A549 (cell line): Measurements from ENCODE around the gene IGFALS. TPM values are rescaled to one million over a fixed set of nuclear protein-coding genes. Genes with fewer than 3 reads are reported as not detected.

ENCODE experiments used
- ATAC-seq, 2 experiments: fragments of 200-7000 bp in 1 of 2; fragments of >200 bp in 1 of 2; cut with Nextera tagmentation in 1 of 2; cut with Tn5 transposase in 1 of 2; 3 replicates each; pipeline versions ENCODE4 v1.8.0 to v1.9.1; 2018 to 2020; ENCODE audit warnings: mild to moderate bottlenecking in 1 of 2, moderate library complexity in 1 of 2
- CTCF ChIA-PET: fragments of 300-600 bp; sonication (Branson Sonifier 250); formaldehyde crosslinking; extraction: SDS; loops from one replicate; lab custom pipeline; 2021; ENCODE audit warnings: antibody characterized with exemption, inconsistent platforms; lab: Yijun Ruan, JAX
- POLR2A ChIA-PET: fragments of 350-600 bp; formaldehyde crosslinking; extraction: SDS; loops from one replicate; lab custom pipeline; 2021; ENCODE audit warnings: antibody characterized with exemption, inconsistent platforms; lab: Yijun Ruan, JAX
- DNase-seq, 2 experiments: peaks; one replicate each; pipeline versions ENCODE4 v3.0.0 to v3.0.0-alpha.2; 2011 to 2016; ENCODE audit warnings: low read depth in 1 of 2, low spot score in 1 of 2
- FAIRE-seq: peaks from 2 replicates; lab custom pipeline; 2011; peaks lifted over from hg19 to GRCh38; lab: Jason Lieb, UNC
- H3K27ac ChIP-seq, 2 experiments: fragments of >200 bp; sonication (Bioruptor Twin); formaldehyde crosslinking; 3 replicates each; pipeline ENCODE4 v1.5.1; 2016 to 2017
- H3K4me1 ChIP-seq: fragments of >200 bp; sonication (Bioruptor Twin); formaldehyde crosslinking; 3 replicates; pipeline ENCODE4 v1.6.1; 2016
- H3K4me2 ChIP-seq: fragments of >200 bp; sonication (Bioruptor Twin); formaldehyde crosslinking; 3 replicates; pipeline ENCODE4 v1.6.1; 2016
- H3K4me3 ChIP-seq: fragments of >200 bp; sonication (Bioruptor Twin); formaldehyde crosslinking; 3 replicates; pipeline ENCODE4 v1.5.1; 2016
- H3K9me3 ChIP-seq: fragments of >200 bp; sonication (Bioruptor Twin); formaldehyde crosslinking; 3 replicates; pipeline ENCODE4 v1.6.1; 2016
- BCL3 ChIP-seq: fragments of >200 bp; sonication (Bioruptor Twin); formaldehyde crosslinking; IDR thresholded peaks from 3 replicates; pipeline ENCODE4 v1.6.1; 2016
- CHD4 ChIP-seq: fragments of 200-600 bp; sonication (generic); IDR thresholded peaks from 2 replicates; pipeline ENCODE4 v1.6.1; 2016; ENCODE audit warnings: antibody characterized with exemption, mild to moderate bottlenecking, borderline replicate concordance
- ELK1 ChIP-seq: fragments of 150-350 bp; IDR thresholded peaks from 2 replicates; pipeline ENCODE4 v1.6.1; 2014; ENCODE audit warnings: low read depth, mild to moderate bottlenecking, low read length
- EP300 ChIP-seq, 2 experiments: fragments of >200 bp; sonication (Bioruptor Twin); formaldehyde crosslinking; IDR thresholded peaks; 2 replicates in 1 of 2; 3 replicates in 1 of 2; pipeline ENCODE4 v1.6.1; 2016 to 2017
- ESRRA ChIP-seq: fragments of 150-350 bp; IDR thresholded peaks from 2 replicates; pipeline ENCODE4 v1.6.1; 2014; ENCODE audit warnings: mild to moderate bottlenecking, low read length, borderline replicate concordance
- FOSB ChIP-seq: fragments of 250-450 bp; sonication (Bioruptor Pico); IDR thresholded peaks from 2 replicates; pipeline ENCODE4 v1.5.0; 2020; ENCODE audit warnings: mild to moderate bottlenecking, moderate library complexity
- FOSL2 ChIP-seq, 2 experiments: fragments of 450-650 bp in 1 of 2; fragments of >200 bp in 1 of 2; sonication (Bioruptor Twin) in 1 of 2; formaldehyde crosslinking; IDR thresholded peaks; 2 replicates each; pipeline versions ENCODE4 v1.5.0 to v1.6.1; 2016 to 2020; ENCODE audit warnings: mild to moderate bottlenecking in 1 of 2, moderate library complexity in 1 of 2
- FOXS1 ChIP-seq: fragments of 250-450 bp; sonication (Bioruptor Pico); IDR thresholded peaks from 2 replicates; pipeline ENCODE4 v1.5.0; 2020; ENCODE audit warnings: mild to moderate bottlenecking, moderate library complexity
- GATA3 ChIP-seq: IDR thresholded peaks from 2 replicates; pipeline ENCODE4 v1.6.1; 2012; ENCODE audit warnings: borderline replicate concordance
- HES2 ChIP-seq: fragments of >200 bp; sonication (Bioruptor Twin); formaldehyde crosslinking; IDR thresholded peaks from 2 replicates; pipeline ENCODE4 v1.6.1; 2016
- HEYL ChIP-seq: fragments of 250-450 bp; sonication (Bioruptor Pico); IDR thresholded peaks from 2 replicates; pipeline ENCODE4 v1.8.0; 2021; ENCODE audit warnings: mild to moderate bottlenecking, moderate library complexity
- HOXB13 ChIP-seq: fragments of 250-450 bp; sonication (Bioruptor Pico); IDR thresholded peaks from 2 replicates; pipeline ENCODE4 v1.5.0; 2020; ENCODE audit warnings: low read depth, mild to moderate bottlenecking, moderate library complexity
- HOXB5 ChIP-seq: fragments of 250-450 bp; sonication (Bioruptor Pico); IDR thresholded peaks from 2 replicates; pipeline ENCODE4 v1.5.0; 2020; ENCODE audit warnings: mild to moderate bottlenecking, moderate library complexity
- JUN ChIP-seq, 2 experiments: fragments of >200 bp; sonication (Bioruptor Twin); formaldehyde crosslinking; IDR thresholded peaks; 2 replicates in 1 of 2; 3 replicates in 1 of 2; pipeline ENCODE4 v1.6.1; 2016 to 2017
- JUNB ChIP-seq: fragments of >200 bp; sonication (Bioruptor Twin); formaldehyde crosslinking; IDR thresholded peaks from 2 replicates; pipeline ENCODE4 v1.6.1; 2016
- KDM5A ChIP-seq: fragments of 200-600 bp; sonication (generic); IDR thresholded peaks from 2 replicates; pipeline ENCODE4 v1.6.1; 2016; ENCODE audit warnings: antibody characterized with exemption, mild to moderate bottlenecking
- MYC ChIP-seq: IDR thresholded peaks from 2 replicates; pipeline ENCODE4 v1.6.1; 2012; ENCODE audit warnings: mild to moderate bottlenecking, inconsistent platforms, low read length, improper control_type of control experiment, borderline replicate concordance
- NPAS2 ChIP-seq: fragments of 250-450 bp; sonication (Bioruptor Pico); IDR thresholded peaks from 2 replicates; pipeline ENCODE4 v1.8.0; 2022; ENCODE audit warnings: mild to moderate bottlenecking, moderate library complexity, borderline replicate concordance
- PBX3 ChIP-seq: IDR thresholded peaks from 2 replicates; pipeline ENCODE4 v1.6.1; 2012
- PHF8 ChIP-seq: fragments of 200-600 bp; sonication (generic); IDR thresholded peaks from 2 replicates; pipeline ENCODE4 v1.6.1; 2016; ENCODE audit warnings: low read depth, mild to moderate bottlenecking, antibody characterized with exemption, moderate library complexity, borderline replicate concordance
- POLR2A ChIP-seq: IDR thresholded peaks from 2 replicates; pipeline ENCODE4 v1.6.1; 2012; ENCODE audit warnings: mild to moderate bottlenecking, low read length
- RAD21 ChIP-seq, 2 experiments: fragments of >200 bp in 1 of 2; sonication (Bioruptor Twin) in 1 of 2; formaldehyde crosslinking in 1 of 2; IDR thresholded peaks in 1 of 2; conservative IDR thresholded peaks in 1 of 2; 2 replicates in 1 of 2; 3 replicates in 1 of 2; pipeline ENCODE4 v1.6.1; 2012 to 2018; ENCODE audit warnings: inconsistent platforms in 1 of 2
- RFX5 ChIP-seq: fragments of 450-650 bp; IDR thresholded peaks from 2 replicates; pipeline ENCODE4 v1.7.1; 2014; ENCODE audit warnings: antibody characterized with exemption, mild to moderate bottlenecking, moderate library complexity
- SMC3 ChIP-seq: fragments of >200 bp; sonication (Bioruptor Twin); formaldehyde crosslinking; IDR thresholded peaks from 3 replicates; pipeline ENCODE4 v1.6.1; 2018; ENCODE audit warnings: inconsistent platforms
- TP53 ChIP-seq: fragments of 250-450 bp; sonication (Bioruptor Pico); IDR thresholded peaks from 2 replicates; pipeline ENCODE4 v1.5.0; 2021; ENCODE audit warnings: mild to moderate bottlenecking, moderate library complexity
- ZFP36 ChIP-seq: fragments of 450-650 bp; IDR thresholded peaks from 2 replicates; pipeline ENCODE4 v1.6.1; 2014; ENCODE audit warnings: borderline replicate concordance; ENCODE audit not compliant: partially characterized antibody
- ZNF302 ChIP-seq: fragments of 250-450 bp; sonication (Bioruptor Pico); IDR thresholded peaks from 2 replicates; pipeline ENCODE4 v1.9.0; 2021; ENCODE audit warnings: inconsistent platforms, mild to moderate bottlenecking, moderate library complexity
- WGBS: methylation state at CpG from one replicate; pipeline ENCODE4 v1.1.6; 2017; ENCODE audit errors: missing lambda C conversion rate; 5-methylcytosine and 5-hydroxymethylcytosine counted together
- polyA plus RNA-seq, 4 experiments: library from polyadenylated mRNA; depleted of rRNA in 3 of 4; stranded (reverse); fragments of >200 nt; fragmentation: RNase III in 1 of 4; extraction: RNeasy Plus Mini Kit Qiagen cat#74134 plus additional on column Dnase treatment in 1 of 4; gene quantifications; 2 replicates in 3 of 4; 3 replicates in 1 of 4; pipeline ENCODE4 v1.2.3, GENCODE V29; 2011 to 2017

IGFALS gene
- polyA plus RNA-seq, 2 of the 4 experiments (the other 2 are of a cell fraction): 0.08 TPM; not detected in 1

GRCh38 chr16:1772908-1773702 is 20.4 kb downstream of the IGFALS start, which contains the start of gene MRPS34 (continued):
- TF ChIP-seq PBX3 (peak; percentile 65; the same call in 1 of the 2 replicates), PHF8 (no peak; the same call in 1 of the 2 replicates), JUNB (no peak), HEYL (CRISPR knock-in tag) (no peak), JUN (IDR thresholded peaks at IDR 0.05) (peak; percentile 69 to 97), POLR2A (peak; percentile 88), FOSL2 (IDR thresholded peaks at IDR 0.05) (no peak), FOSL2 (CRISPR knock-in tag; IDR thresholded peaks at IDR 0.05) (0 out of 2 replicates have a peak, but pooled peaks have one; percentile 16), MYC (peak; percentile 50; the same call in 1 of the 2 replicates), GATA3 (peak; percentile 22; the same call in 1 of the 2 replicates), ESRRA (no peak), CHD4 (no peak), RFX5 (no peak), EP300 (IDR thresholded peaks at IDR 0.05) (no peak), RAD21 (conservative IDR thresholded peaks at IDR 0.05 in 1 of 2, IDR thresholded peaks at IDR 0.05 in 1 of 2) (peak; percentile 42 to 63; a peak in 4 of 5 replicates), FOSB (no peak), SMC3 (peak; percentile 78), BCL3 (peak; percentile 68; the same call in 2 of the 3 replicates)

- ChIA-PET CTCF (interaction anchor here (0.7 to 3.5 kb wide), 11 partner anchors 9 to 134 kb away, joined by 3 to 15 read pairs (median 4); partner anchors contain the start of genes IGFALS, MAPK8IP3, NUBP2 and SPSB3), POLR2A (interaction anchor here (0.6 to 6.5 kb wide), 5 partner anchors 10 to 94 kb away, joined by 3 to 46 read pairs (median 3); partner anchors contain the start of genes JPT2, NUBP2 and SPSB3)
- 3% methylated on average over 35 of the region's 53 CpGs for WGBS
- ATAC-seq (peak; percentile 1 to 13; a peak in 3 of 6 replicates), DNase-seq (peak in 1 of 2 experiments; percentile 64), FAIRE-seq (no peak)
- H3K4me2 ChIP-seq: peak within 1 kb of the TSS; percentile 98
- H3K4me1 ChIP-seq: peaks cover 21% of the 10 kb centered on the region
- H3K9me3 ChIP-seq: no peaks in the 10 kb centered on the region
- peak within 1 kb of the TSS; percentile 85 for H3K4me3 ChIP-seq
- H3K27ac ChIP-seq: peak within 1 kb of the TSS; percentile 95 to 98
- TF ChIP-seq JUN (IDR thresholded peaks at IDR 0.05) (no peak), FOXS1 (CRISPR knock-in tag) (no peak), HES2 (no peak), ZNF302 (CRISPR knock-in tag) (no peak), RAD21 (conservative IDR thresholded peaks at IDR 0.05 in 1 of 2, IDR thresholded peaks at IDR 0.05 in 1 of 2) (no peak), HOXB13 (CRISPR knock-in tag) (no peak), TP53 (CRISPR knock-in tag) (no peak), KDM5A (no peak), ZFP36 (no peak), NPAS2 (CRISPR knock-in tag) (no peak), PHF8 (no peak), BCL3 (no peak), ELK1 (no peak), HOXB5 (no peak), MYC (no peak)
These were observed 21.1 kb downstream of the IGFALS start, which contains the start of gene EME2 for GRCh38 chr16:1772362-1772907. Gene EME2 (plus strand): TSS chr16:1772810. CDS start chr16:1773228, 418 bp downstream.
